Duodenal mucosa (tissue), 2 donors: Measurements from ENCODE around the gene PCSK5.

ENCODE experiments used
- H3K27ac ChIP-seq: one replicate; pipeline ENCODE4 v1.7.0; 2013; ENCODE audit warnings: low read depth, low read length
- H3K27me3 ChIP-seq, 2 donors: one replicate each; pipeline ENCODE4 v1.7.0; 2013; ENCODE audit warnings: low read length in 2 of 2, control low read depth in 1 of 2; ENCODE audit not compliant: insufficient read depth in 2 of 2, control insufficient read depth in 1 of 2
- H3K36me3 ChIP-seq, 2 donors: one replicate each; pipeline ENCODE4 v1.7.0; 2013; ENCODE audit warnings: low read length in 2 of 2, control low read depth in 1 of 2; ENCODE audit not compliant: insufficient read depth in 2 of 2, control insufficient read depth in 1 of 2
- H3K4me1 ChIP-seq, 2 donors: one replicate each; pipeline ENCODE4 v1.7.0; 2013; ENCODE audit warnings: low read length in 2 of 2, control low read depth in 1 of 2; ENCODE audit not compliant: insufficient read depth in 2 of 2, control insufficient read depth in 1 of 2
- H3K4me3 ChIP-seq, 2 donors: one replicate each; pipeline ENCODE4 v1.7.0; 2013; ENCODE audit warnings: low read length in 2 of 2, low read depth in 1 of 2
- H3K9ac ChIP-seq, 2 donors: one replicate each; pipeline ENCODE4 v1.7.0; 2013; ENCODE audit warnings: low read length in 2 of 2, low read depth in 1 of 2
- H3K9me3 ChIP-seq, 2 donors: one replicate each; pipeline ENCODE4 v1.7.0; 2013; ENCODE audit warnings: low read length in 2 of 2, control low read depth in 1 of 2; ENCODE audit not compliant: control insufficient read depth in 1 of 2

The PCSK5 gene

DNA sequence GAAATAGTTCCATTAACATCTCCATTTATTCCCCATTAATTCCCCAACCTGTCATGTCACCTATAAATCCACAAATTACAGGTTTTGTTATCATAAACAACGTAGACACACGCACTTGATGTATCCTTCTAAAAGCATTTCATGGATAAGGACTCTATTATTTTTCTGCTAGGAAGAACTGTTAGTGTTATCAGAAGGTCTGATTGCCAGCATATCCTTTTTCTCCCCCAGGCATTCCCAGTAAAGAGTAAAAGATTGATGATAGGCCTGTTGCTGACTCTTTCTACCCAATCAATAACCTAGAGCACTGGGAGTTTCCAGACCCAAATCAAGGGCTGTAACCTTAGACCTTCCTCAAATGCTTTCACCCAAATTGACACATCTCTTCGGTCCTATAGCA, 442.9 kb downstream of the PCSK5 start:
- no peak overlapping the region for H3K27ac ChIP-seq
- H3K36me3 ChIP-seq: peaks cover 31 to 76% of the 10 kb centered on the region in 2 donors
- H3K9me3 ChIP-seq: no peaks in the 10 kb centered on the region

GRCh38 chr9:76333964-76334363, 443.5 kb downstream of the PCSK5 start:
- H3K4me3 ChIP-seq: no peak overlapping the region
- no peaks in the 10 kb centered on the region for H3K9me3 ChIP-seq
- no peak overlapping the region for H3K9ac ChIP-seq
- peaks cover 32 to 77% of the 10 kb centered on the region in 2 donors for H3K36me3 ChIP-seq
- H3K27ac ChIP-seq: no peak overlapping the region
- no peaks in the 10 kb centered on the region for H3K4me1 ChIP-seq
- no peaks in the 10 kb centered on the region for H3K27me3 ChIP-seq

More for the DNA sequence above, 442.9 kb downstream of the PCSK5 start:
- no peak overlapping the region for H3K9ac ChIP-seq
- H3K4me3 ChIP-seq: no peak overlapping the region
- no peaks in the 10 kb centered on the region for H3K4me1 ChIP-seq
- no peaks in the 10 kb centered on the region for H3K27me3 ChIP-seq

- no peaks in the 10 kb centered on the region for H3K27me3 ChIP-seq
- H3K27ac ChIP-seq: no peak overlapping the region
- H3K4me3 ChIP-seq: no peak overlapping the region
- no peaks in the 10 kb centered on the region for H3K9me3 ChIP-seq
- H3K36me3 ChIP-seq: peaks cover 23 to 72% of the 10 kb centered on the region in 2 donors
- H3K9ac ChIP-seq: no peak overlapping the region
- H3K4me1 ChIP-seq: no peaks in the 10 kb centered on the region
Measured at GRCh38 chr9:76336027-76336426, 445.6 kb downstream of the PCSK5 start.

- H3K4me1 ChIP-seq: no peaks in the 10 kb centered on the region
- H3K36me3 ChIP-seq: peaks cover 13 to 65% of the 10 kb centered on the region in 2 donors
- no peak overlapping the region for H3K4me3 ChIP-seq
- no peaks in the 10 kb centered on the region for H3K9me3 ChIP-seq
- no peaks in the 10 kb centered on the region for H3K27me3 ChIP-seq
- H3K27ac ChIP-seq: no peak overlapping the region
- no peak overlapping the region for H3K9ac ChIP-seq
Measured at GRCh38 chr9:76338418-76338817, 447.9 kb downstream of the PCSK5 start.

- no peak overlapping the region for H3K9ac ChIP-seq
- peaks cover 9 to 36% of the 10 kb centered on the region in 2 donors for H3K36me3 ChIP-seq
- H3K9me3 ChIP-seq: no peaks in the 10 kb centered on the region
- no peaks in the 10 kb centered on the region for H3K4me1 ChIP-seq
- H3K4me3 ChIP-seq: no peak overlapping the region
- no peak overlapping the region for H3K27ac ChIP-seq
- H3K27me3 ChIP-seq: no peaks in the 10 kb centered on the region
Measured at GRCh38 chr9:76341616-76342015, 451.1 kb downstream of the PCSK5 start.

DNA sequence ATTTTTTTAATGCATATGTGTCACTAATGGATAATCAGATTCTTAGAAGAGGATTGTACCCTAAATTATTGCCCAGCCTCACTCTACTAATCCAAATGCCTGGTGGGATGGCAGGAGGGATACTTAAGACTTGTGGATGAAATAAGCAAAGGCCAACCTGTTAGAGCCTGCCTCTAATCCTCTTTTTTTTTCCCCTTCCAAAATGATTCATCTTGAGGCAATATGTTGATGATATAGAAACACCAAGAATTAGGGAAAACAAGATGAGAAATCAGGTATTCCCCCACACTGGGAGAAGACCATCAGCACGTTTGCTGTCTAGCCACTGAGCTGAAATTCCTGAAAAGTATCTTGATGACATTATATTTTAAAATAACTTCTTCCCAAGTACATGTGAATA, 451.7 kb downstream of the PCSK5 start:
- Histone ChIP-seq H3K36me3 (peaks cover 9 to 33% of the 10 kb centered on the region in 2 donors), H3K27ac (no peak overlapping the region), H3K9ac (no peak overlapping the region), H3K9me3 (no peaks in the 10 kb centered on the region), H3K27me3 (no peaks in the 10 kb centered on the region), H3K4me3 (no peak overlapping the region), H3K4me1 (no peaks in the 10 kb centered on the region)

DNA sequence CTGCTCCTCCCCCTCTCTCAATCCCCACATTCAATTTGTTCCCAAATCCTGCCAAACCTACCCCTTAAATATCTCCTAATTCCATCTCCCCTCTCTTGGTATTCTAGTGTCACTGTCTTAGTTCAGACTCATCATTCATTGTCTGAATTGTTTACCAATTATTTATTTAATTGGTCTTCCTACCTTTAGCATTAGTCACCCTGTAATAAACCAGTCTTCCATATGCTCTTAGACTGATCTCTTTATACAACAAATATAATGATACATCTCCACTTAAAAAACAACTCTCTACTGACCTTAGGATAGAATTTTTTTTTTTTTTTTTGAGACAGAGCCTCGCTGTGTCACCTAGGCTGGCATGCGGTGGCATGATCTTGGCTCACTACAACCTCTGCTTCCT, 452.4 kb downstream of the PCSK5 start:
- H3K27ac ChIP-seq: no peak overlapping the region
- no peak overlapping the region for H3K4me3 ChIP-seq
- H3K27me3 ChIP-seq: no peaks in the 10 kb centered on the region
- H3K9ac ChIP-seq: no peak overlapping the region
- no peaks in the 10 kb centered on the region for H3K9me3 ChIP-seq
- H3K36me3 ChIP-seq: peaks cover 9 to 29% of the 10 kb centered on the region in 2 donors
- H3K4me1 ChIP-seq: no peaks in the 10 kb centered on the region

GRCh38 chr9:76349865-76350264, 459.4 kb downstream of the PCSK5 start:
- Histone ChIP-seq H3K27me3 (no peaks in the 10 kb centered on the region), H3K9ac (no peak overlapping the region), H3K4me1 (no peaks in the 10 kb centered on the region), H3K4me3 (no peak overlapping the region), H3K36me3 (peaks cover 4 to 37% of the 10 kb centered on the region in 2 donors), H3K9me3 (no peaks in the 10 kb centered on the region), H3K27ac (no peak overlapping the region)

DNA sequence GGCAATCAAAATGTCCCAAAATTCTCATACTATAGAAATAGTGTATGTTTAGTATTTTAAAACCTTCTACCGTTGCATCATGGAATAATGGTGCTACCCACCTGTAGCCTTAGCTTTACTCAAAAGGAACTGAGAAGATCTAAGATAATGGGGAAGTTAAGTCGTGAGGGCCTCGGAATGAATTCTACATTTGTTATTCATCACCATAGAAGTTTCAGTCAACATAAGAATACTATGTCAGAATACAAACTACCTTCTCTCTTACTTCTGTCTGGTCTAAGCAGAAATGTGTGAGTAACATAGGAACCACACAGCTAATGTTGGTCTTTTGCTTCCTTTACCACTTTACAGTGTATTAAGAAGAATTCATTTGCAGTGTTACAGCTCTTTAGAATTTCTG, 460.5 kb downstream of the PCSK5 start:
- H3K27me3 ChIP-seq: no peaks in the 10 kb centered on the region
- no peak overlapping the region for H3K27ac ChIP-seq
- H3K36me3 ChIP-seq: peaks cover 4 to 38% of the 10 kb centered on the region in 2 donors
- no peaks in the 10 kb centered on the region for H3K4me1 ChIP-seq
- no peak overlapping the region for H3K4me3 ChIP-seq
- no peaks in the 10 kb centered on the region for H3K9me3 ChIP-seq
- H3K9ac ChIP-seq: no peak overlapping the region

DNA sequence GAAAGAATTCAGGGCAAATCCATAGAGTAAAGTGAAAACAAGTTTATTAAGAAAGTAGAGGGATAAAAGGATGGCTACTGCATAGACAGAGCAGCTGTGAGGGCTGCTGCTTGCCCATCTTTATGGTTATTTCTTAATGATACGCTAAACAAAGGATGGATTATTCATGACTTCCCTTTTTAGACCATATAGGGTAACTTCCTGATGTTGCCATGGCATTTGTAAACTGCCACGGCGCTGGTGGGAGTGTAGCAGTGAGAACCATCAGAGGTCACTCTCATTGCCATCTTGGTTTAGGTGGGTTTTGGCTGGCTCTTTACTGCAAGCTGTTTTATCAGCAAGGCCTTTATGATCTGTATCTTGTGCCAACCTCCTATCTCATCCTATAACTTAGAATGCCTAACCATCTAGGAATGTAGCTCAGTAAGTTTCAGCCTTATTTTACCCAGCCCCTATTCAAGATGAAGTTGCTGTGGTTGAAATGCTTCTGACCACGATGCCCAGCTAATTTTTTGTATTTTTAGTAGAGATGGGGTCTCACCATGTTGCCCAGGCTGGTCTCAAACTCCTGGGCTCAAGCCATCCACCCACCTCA, 461.6 kb downstream of the PCSK5 start:
- no peaks in the 10 kb centered on the region for H3K27me3 ChIP-seq
- H3K9me3 ChIP-seq: no peaks in the 10 kb centered on the region
- no peak overlapping the region for H3K27ac ChIP-seq
- no peak overlapping the region for H3K4me3 ChIP-seq
- H3K4me1 ChIP-seq: no peaks in the 10 kb centered on the region
- peaks cover 4 to 45% of the 10 kb centered on the region in 2 donors for H3K36me3 ChIP-seq
- H3K9ac ChIP-seq: no peak overlapping the region

DNA sequence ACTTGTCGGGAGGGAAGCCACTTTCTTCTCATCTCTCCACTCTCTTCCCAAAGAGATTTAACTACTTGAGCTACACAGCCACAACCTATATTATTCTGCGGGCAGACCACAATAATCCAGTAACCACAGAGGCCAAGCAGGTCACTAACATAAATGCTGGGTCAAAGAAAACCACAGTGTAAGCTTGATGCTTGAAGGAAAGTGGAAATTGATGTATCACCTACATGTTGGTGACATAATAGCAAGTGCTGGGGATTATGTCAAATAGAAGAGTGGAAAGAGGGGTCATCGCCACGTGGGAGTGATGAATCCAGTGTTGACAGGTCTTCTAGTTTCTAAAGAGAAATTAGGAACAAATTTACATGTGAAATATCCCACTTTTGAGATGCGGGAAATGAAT, 462.8 kb downstream of the PCSK5 start:
- Histone ChIP-seq H3K27ac (no peak overlapping the region), H3K36me3 (peaks cover 4 to 52% of the 10 kb centered on the region in 2 donors), H3K9ac (no peak overlapping the region), H3K27me3 (no peaks in the 10 kb centered on the region), H3K4me3 (no peak overlapping the region), H3K9me3 (no peaks in the 10 kb centered on the region), H3K4me1 (no peaks in the 10 kb centered on the region)
